Large intestine (tissue), 3 donors: ENCODE data around the gene RNF135. TPM values are rescaled to one million over a fixed set of nuclear protein-coding genes. Genes with fewer than 3 reads are reported as not detected.
"Not testable (repeated sequence)": the region's sequence is repeated elsewhere in the genome, so short reads cannot be mapped to it uniquely, and the experiment has no call there.

Experiments used
- DNase-seq, 2 donors: peaks; one replicate each; pipeline versions ENCODE4 v3.0.0 to v3.0.0-alpha.2; 2013
- H3K27ac ChIP-seq: one replicate; pipeline ENCODE4 v1.5.1; 2013; ENCODE audit warnings: low read length
- H3K27me3 ChIP-seq: 2 replicates; pipeline ENCODE4 v1.6.1; 2013; ENCODE audit warnings: low read length; ENCODE audit not compliant: control insufficient read depth, insufficient read depth
- H3K36me3 ChIP-seq: 2 replicates; pipeline ENCODE4 v1.6.1; 2013; ENCODE audit warnings: low read length; ENCODE audit not compliant: control insufficient read depth, insufficient read depth
- H3K4me1 ChIP-seq: one replicate; pipeline ENCODE4 v1.6.1; 2013; ENCODE audit warnings: low read length; ENCODE audit not compliant: control insufficient read depth, insufficient read depth
- H3K4me3 ChIP-seq: one replicate; pipeline ENCODE4 v1.5.1; 2013; ENCODE audit warnings: low read length
- H3K9me3 ChIP-seq: one replicate; pipeline ENCODE4 v1.6.1; 2013; ENCODE audit warnings: mild to moderate bottlenecking, low read depth, low read length, moderate library complexity; ENCODE audit not compliant: control insufficient read depth
- WGBS: methylation state at CpG from one replicate; pipeline ENCODE4 v1.1.5; 2013; ENCODE audit warnings: low lambda C conversion rate; ENCODE audit not compliant: insufficient coverage; 5-methylcytosine and 5-hydroxymethylcytosine counted together
- polyA plus RNA-seq: library from polyadenylated mRNA; unstranded; fragments of 120-200 nt; gene quantifications from one replicate; pipeline ENCODE4 v1.2.1, GENCODE V29; 2013

RNF135 gene
- polyA plus RNA-seq, 1 donor = 12.4 TPM

DNA sequence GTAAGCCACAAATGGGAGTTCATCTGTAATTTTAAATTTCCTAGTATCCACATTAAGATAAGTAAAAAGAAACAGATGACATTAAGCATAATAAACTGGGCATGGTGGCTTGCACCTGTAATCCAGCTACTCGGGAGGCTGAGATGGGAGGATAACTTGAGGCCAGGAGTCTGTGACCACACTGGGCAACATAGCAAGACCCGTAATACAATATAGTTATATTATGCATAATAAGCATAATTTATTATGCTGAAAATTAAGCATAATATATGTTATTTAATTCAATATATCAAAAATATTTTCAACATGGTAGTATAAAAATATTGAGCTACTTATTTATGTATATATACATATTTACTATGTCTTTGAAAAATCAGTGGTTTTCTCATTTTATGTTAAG lies 48.2 kb downstream of the RNF135 start:
- Histone ChIP-seq H3K4me3 (no peak overlapping the region), H3K27me3 (no peaks in the 10 kb centered on the region), H3K36me3 (no peaks in the 10 kb centered on the region), H3K9me3 (no peaks in the 10 kb centered on the region), H3K4me1 (no peaks in the 10 kb centered on the region), H3K27ac (no peak overlapping the region)
- no CpG with 5 or more reads among the region's 2 CpGs for WGBS
- DNase-seq = no peak

- WGBS = no CpG with 5 or more reads among the region's 2 CpGs
- peak in 1 of 2 donors; percentile 11 for DNase-seq
- H3K4me1 ChIP-seq, H3K27ac ChIP-seq, H3K27me3 ChIP-seq, H3K9me3 ChIP-seq, H3K4me3 ChIP-seq, H3K36me3 ChIP-seq: not testable (repeated sequence)
Measured at GRCh38 chr17:31023171-31023570, 52.3 kb downstream of the RNF135 start.

DNA sequence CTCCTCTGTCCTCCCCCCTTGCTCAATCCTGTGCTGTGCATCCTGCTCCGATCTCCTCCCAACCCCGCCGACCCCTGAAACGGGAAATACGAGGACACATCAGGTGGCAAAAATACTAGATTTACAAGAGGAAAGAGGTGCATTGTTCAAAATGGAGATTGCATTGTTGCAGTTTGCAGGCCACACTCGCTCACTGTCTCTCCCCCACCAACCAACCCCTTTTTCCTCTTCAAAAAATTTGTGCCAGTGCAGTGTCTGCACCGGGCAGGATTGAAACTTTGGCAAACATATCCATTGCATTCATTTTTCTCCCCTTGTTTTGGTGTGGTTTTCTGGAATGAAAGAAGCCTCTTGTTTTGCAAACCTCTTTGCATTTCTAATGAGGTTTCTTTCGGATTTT lies 61.0 kb downstream of the RNF135 start:
- no peak for DNase-seq
- H3K4me1 ChIP-seq = no peaks in the 10 kb centered on the region
- no peaks in the 10 kb centered on the region for H3K36me3 ChIP-seq
- no peak overlapping the region for H3K4me3 ChIP-seq
- H3K27me3 ChIP-seq = no peaks in the 10 kb centered on the region
- no peak overlapping the region for H3K27ac ChIP-seq
- H3K9me3 ChIP-seq = no peaks in the 10 kb centered on the region
- 67% methylated on average over 1 of the region's 8 CpGs for whole genome bisulfite sequencing

DNA sequence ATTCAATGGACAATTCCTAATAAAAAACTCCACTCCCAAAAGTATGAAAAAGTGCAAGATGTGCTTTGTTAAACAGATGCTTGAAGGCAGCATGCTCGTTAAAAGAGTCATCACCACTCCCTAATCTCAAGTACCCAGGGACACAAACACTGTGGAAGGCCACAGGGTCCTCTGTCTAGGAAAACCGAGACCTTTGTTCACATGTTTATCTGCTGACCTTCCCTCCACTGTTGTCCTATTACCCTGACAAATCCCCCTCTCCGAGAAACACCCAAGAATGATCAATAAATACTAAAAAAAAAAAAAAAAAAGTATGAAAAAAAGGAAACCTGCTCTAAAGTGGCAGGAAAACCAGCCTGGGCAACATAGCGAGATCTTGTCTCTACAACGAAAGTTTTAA lies 64.8 kb downstream of the RNF135 start:
- not testable (repeated sequence) for H3K4me3 ChIP-seq, H3K4me1 ChIP-seq, H3K27me3 ChIP-seq, H3K36me3 ChIP-seq, H3K9me3 ChIP-seq, H3K27ac ChIP-seq, DNase-seq
- no CpG with 5 or more reads among the region's 5 CpGs for WGBS

- not testable (repeated sequence) for DNase-seq, H3K4me3 ChIP-seq, H3K9me3 ChIP-seq, H3K36me3 ChIP-seq, H3K27ac ChIP-seq, H3K27me3 ChIP-seq, H3K4me1 ChIP-seq
- 100% methylated on average over 1 of the region's 7 CpGs for WGBS
Measured at GRCh38 chr17:31040837-31041236, 70.0 kb downstream of the RNF135 start.

- no CpG with 5 or more reads among the region's 6 CpGs for WGBS
- H3K4me3 ChIP-seq, DNase-seq, H3K36me3 ChIP-seq, H3K9me3 ChIP-seq, H3K4me1 ChIP-seq, H3K27me3 ChIP-seq, H3K27ac ChIP-seq: not testable (repeated sequence)
Measured at GRCh38 chr17:31042378-31042777, 71.5 kb downstream of the RNF135 start.

DNA sequence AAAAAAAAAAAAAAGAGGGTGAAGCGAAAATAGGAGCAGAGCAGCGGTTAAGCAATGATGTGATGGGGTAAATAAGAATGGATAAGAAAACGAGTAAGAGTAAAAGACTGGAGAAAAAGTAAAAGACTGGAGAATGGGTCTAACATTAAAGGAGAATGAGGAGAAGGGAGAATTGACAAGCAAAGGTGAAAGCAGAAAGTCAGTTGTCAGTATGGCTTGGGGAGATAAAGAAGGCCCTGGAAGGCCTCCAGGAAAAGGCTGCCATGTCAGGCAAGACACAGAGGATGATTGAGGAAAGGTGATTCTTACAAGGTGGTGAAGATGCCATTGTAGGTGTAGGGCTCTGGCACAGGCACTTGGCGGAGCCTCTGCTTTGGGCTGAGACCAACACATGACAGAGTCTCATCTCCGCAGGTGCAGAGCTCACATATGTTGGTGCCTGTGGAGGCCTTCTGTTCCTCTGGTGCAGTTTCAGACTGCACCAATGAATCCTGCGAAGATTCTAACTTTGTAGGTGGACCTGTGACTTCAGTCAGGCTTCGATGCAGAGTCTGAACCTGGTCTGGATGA lies 76.1 kb downstream of the RNF135 start:
- WGBS = no CpG with 5 or more reads among the region's 7 CpGs

DNA sequence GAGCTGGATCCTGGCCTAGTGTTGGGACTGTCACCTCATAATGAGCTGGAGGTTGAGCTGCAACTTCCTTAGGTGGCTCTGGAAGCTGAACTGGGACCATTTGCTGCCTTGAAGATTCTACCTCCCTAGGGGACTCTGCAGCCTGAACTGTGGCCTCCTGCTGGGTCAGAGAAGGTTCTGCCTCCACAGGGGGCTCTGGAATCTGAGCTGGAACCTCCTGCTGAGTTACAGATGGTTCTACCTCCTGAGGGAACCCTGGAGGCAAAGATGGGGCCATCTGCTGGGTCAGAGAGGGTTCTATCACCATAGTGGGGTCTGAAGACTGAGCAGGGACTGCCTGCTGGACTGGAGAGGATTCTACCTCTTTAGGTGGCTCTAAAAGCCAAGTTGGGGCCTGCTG lies 77.3 kb downstream of the RNF135 start:
- Histone ChIP-seq H3K27me3 (no peaks in the 10 kb centered on the region), H3K27ac (no peak overlapping the region), H3K4me3 (no peak overlapping the region), H3K9me3 (peaks cover 2% of the 10 kb centered on the region), H3K36me3 (no peaks in the 10 kb centered on the region), H3K4me1 (no peaks in the 10 kb centered on the region)
- DNase-seq = no peak

More for the DNA sequence above, 76.1 kb downstream of the RNF135 start:
- H3K27me3 ChIP-seq, H3K27ac ChIP-seq, H3K36me3 ChIP-seq, H3K9me3 ChIP-seq, H3K4me3 ChIP-seq, H3K4me1 ChIP-seq, DNase-seq: not testable (repeated sequence)

DNA sequence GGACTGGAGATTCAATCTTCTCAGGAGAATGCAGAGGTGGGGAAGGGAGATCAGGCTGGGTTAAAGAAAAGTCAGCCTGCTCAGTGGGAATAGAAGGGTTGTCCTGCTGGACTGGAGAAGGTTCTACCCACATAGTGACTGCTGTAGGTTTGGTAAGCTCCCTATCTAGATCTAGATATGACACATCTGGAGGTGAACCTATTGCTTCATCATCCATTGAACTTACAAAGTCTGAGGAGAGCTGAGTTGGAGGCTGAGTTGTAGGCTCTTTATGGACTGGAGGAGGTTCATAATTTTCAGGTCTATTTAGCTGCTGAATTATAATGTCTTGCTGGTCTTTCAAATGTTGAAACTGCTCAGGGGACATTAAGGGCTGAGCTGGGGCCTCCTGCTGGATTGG lies 77.9 kb downstream of the RNF135 start:
- no peak for DNase-seq
- H3K36me3 ChIP-seq = no peaks in the 10 kb centered on the region
- H3K4me1 ChIP-seq = no peaks in the 10 kb centered on the region
- H3K4me3 ChIP-seq = no peak overlapping the region
- no peaks in the 10 kb centered on the region for H3K27me3 ChIP-seq
- H3K9me3 ChIP-seq = peaks cover 2% of the 10 kb centered on the region
- no peak overlapping the region for H3K27ac ChIP-seq

Other genes starting within 250 kb of the RNF135 start
- 11.0 TPM for gene CRLF3, start 146.3 kb upstream of the RNF135 start, polyA plus RNA-seq
- 4.7 TPM for gene ATAD5, start 139.1 kb upstream of the RNF135 start, polyA plus RNA-seq
- 25.5 TPM for gene TEFM, start 64.8 kb upstream of the RNF135 start, polyA plus RNA-seq
- gene ADAP2, start 49.1 kb upstream of the RNF135 start, polyA plus RNA-seq = 4.9 TPM
- 25.9 TPM for gene NF1, start 123.9 kb downstream of the RNF135 start, polyA plus RNA-seq